Colonic mucosa (tissue), 4 donors: ENCODE data around the gene NPTXR. TPM values are rescaled to one million over a fixed set of nuclear protein-coding genes. Genes with fewer than 3 reads are reported as not detected.

Source experiments
- DNase-seq: peaks from one replicate; pipeline ENCODE4 v3.0.0-alpha.2; 2020
- H3K27ac ChIP-seq: fragments of 200-600 bp; one replicate; pipeline ENCODE4 v1.8.0; 2021
- H3K27me3 ChIP-seq: fragments of 200-600 bp; one replicate; pipeline ENCODE4 v1.8.0; 2021
- H3K36me3 ChIP-seq: fragments of 200-600 bp; one replicate; pipeline ENCODE4 v1.8.0; 2021
- H3K4me1 ChIP-seq: fragments of 200-600 bp; one replicate; pipeline ENCODE4 v1.8.0; 2021; ENCODE audit warnings: mild to moderate bottlenecking
- H3K4me3 ChIP-seq: fragments of 200-600 bp; one replicate; pipeline ENCODE4 v1.8.0; 2021
- H3K9ac ChIP-seq, 2 donors: one replicate each; pipeline ENCODE4 v1.7.0; 2013; ENCODE audit warnings: control low read depth in 2 of 2, low read depth in 2 of 2, low read length in 2 of 2
- H3K9me3 ChIP-seq: fragments of 200-600 bp; one replicate; pipeline ENCODE4 v1.8.0; 2021
- intact Hi-C: fragments of 100-400 bp; cut with DNase I; formaldehyde crosslinking; loops from one replicate; pipeline ENCODE4 v1.14.1; 2022
- total RNA-seq, 2 donors: library from RNA; stranded (reverse); fragmentation: NEBNext Ultra II Directional in 1 of 2; extraction: Animal tissue kit (Norgen Biotek cat#: 25700) in 1 of 2; gene quantifications; one replicate each; pipeline ENCODE4 v1.2.1, GENCODE V29; 2021
- TF ChIP-seq, protein P1 (sequence below): fragments of 200-600 bp; IDR thresholded peaks from one replicate; pipeline ENCODE4 v1.8.0; 2022; ENCODE audit warnings: antibody characterized with exemption, mild to moderate bottlenecking
- donor health status: healthy.
- donor health status: DM: no; HTN: no; CAD: no.
- donor health status: DM: no; HTN: no; CAD: no.

The NPTXR gene
- total RNA-seq, 2 donors from 2014 or later, result 0.82 to 2.0 TPM

GRCh38 chr22:38798496-38798895 is 45.3 kb downstream of the NPTXR start:
- Histone ChIP-seq H3K27me3 (no peaks in the 10 kb centered on the region), H3K36me3 (no peaks in the 10 kb centered on the region), H3K9ac (no peak overlapping the region), H3K27ac (no peak overlapping the region), H3K4me3 (no peak overlapping the region), H3K4me1 (no peaks in the 10 kb centered on the region), H3K9me3 (no peaks in the 10 kb centered on the region)
- TF ChIP-seq, protein P1, sequence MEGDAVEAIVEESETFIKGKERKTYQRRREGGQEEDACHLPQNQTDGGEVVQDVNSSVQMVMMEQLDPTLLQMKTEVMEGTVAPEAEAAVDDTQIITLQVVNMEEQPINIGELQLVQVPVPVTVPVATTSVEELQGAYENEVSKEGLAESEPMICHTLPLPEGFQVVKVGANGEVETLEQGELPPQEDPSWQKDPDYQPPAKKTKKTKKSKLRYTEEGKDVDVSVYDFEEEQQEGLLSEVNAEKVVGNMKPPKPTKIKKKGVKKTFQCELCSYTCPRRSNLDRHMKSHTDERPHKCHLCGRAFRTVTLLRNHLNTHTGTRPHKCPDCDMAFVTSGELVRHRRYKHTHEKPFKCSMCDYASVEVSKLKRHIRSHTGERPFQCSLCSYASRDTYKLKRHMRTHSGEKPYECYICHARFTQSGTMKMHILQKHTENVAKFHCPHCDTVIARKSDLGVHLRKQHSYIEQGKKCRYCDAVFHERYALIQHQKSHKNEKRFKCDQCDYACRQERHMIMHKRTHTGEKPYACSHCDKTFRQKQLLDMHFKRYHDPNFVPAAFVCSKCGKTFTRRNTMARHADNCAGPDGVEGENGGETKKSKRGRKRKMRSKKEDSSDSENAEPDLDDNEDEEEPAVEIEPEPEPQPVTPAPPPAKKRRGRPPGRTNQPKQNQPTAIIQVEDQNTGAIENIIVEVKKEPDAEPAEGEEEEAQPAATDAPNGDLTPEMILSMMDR, result no peak
- intact Hi-C loops, result no loop called here
- DNase-seq, result no peak

DNA sequence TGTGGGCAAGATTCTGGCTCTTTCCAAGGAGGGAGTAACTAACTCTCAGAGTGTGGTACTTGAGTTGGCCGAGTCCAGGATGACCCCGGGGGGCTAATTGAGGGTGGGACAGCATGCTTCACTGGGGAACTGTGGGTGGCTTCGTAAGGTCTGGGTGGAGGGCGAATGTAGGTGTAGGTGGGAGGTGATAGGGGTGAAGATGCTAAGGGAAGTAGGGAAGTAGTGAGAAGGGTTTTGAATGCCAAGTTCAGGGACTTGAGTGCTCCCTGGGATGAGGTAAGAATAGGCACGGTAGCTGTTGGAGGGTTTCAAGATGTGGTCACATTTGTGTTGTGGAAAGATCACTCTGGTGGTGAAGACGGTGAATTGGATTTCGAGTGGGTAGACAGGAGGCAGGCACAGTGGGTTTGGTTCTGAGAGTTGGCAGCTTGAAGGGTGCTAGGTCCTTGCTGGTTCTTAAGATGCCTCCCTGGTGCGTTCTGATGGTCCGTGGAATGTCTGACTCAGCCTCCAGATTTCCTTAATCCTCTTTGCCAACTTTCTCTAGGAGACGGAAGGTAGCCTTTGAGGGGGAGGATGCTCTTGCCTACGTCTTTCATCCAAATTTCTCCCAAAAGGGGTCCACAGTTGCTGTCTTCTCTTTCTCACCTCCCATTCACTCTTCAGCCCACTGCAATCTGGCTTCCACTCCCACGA is 47.4 kb downstream of the NPTXR start:
- no peaks in the 10 kb centered on the region for H3K9me3 ChIP-seq
- TF ChIP-seq, protein P1, result no peak
- DNase-seq, result no peak
- no peaks in the 10 kb centered on the region for H3K36me3 ChIP-seq
- H3K27me3 ChIP-seq, result no peaks in the 10 kb centered on the region
- no peak overlapping the region for H3K4me3 ChIP-seq
- H3K27ac ChIP-seq, result no peak overlapping the region
- intact Hi-C loops, result no loop called here
- no peak overlapping the region for H3K9ac ChIP-seq
- peaks cover 5% of the 10 kb centered on the region for H3K4me1 ChIP-seq

DNA sequence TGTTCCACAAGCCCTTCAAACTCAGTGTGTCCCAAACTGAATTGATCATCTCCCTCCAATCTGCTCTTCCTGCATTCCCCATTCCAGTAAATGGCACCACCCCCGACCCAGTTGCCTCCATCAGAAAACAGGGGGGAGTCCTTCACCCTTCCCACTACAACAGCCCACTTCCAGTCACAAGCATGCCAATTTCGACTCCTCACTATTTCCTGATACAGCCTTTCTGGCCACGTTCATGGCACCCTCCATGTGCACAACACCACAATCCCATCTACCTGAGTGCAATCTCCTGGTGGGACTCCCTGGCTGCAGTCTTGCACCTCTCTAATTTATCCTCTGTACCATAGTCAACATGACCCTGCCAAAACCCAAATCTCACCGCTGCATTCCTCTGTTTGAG is 48.3 kb downstream of the NPTXR start:
- Histone ChIP-seq H3K27me3 (no peaks in the 10 kb centered on the region), H3K27ac (no peak overlapping the region), H3K4me1 (peaks cover 5% of the 10 kb centered on the region), H3K9ac (no peak overlapping the region), H3K36me3 (no peaks in the 10 kb centered on the region), H3K4me3 (no peak overlapping the region), H3K9me3 (no peaks in the 10 kb centered on the region)
- intact Hi-C loops, result no loop called here
- TF ChIP-seq, protein P1, result no peak
- no peak for DNase-seq

- intact Hi-C loops, result no loop called here
- H3K27ac ChIP-seq, result peak within 1 kb of the TSS; percentile 44
- no peaks in the 10 kb centered on the region for H3K9me3 ChIP-seq
- H3K27me3 ChIP-seq, result no peaks in the 10 kb centered on the region
- peak; percentile 97 for DNase-seq
- TF ChIP-seq, protein P1, result no peak
- no peaks in the 10 kb centered on the region for H3K36me3 ChIP-seq
- H3K9ac ChIP-seq, result peak within 1 kb of the TSS; percentile 60 to 73
- peaks cover 5% of the 10 kb centered on the region for H3K4me1 ChIP-seq
- peak within 1 kb of the TSS; percentile 87 for H3K4me3 ChIP-seq
These were observed 49.9 kb downstream of the NPTXR start, which contains the start of gene DNAL4 for GRCh38 chr22:38793721-38794466. Gene DNAL4 (minus strand): TSS chr22:38794143. CDS start chr22:38782731, 11,412 bp downstream.

DNA sequence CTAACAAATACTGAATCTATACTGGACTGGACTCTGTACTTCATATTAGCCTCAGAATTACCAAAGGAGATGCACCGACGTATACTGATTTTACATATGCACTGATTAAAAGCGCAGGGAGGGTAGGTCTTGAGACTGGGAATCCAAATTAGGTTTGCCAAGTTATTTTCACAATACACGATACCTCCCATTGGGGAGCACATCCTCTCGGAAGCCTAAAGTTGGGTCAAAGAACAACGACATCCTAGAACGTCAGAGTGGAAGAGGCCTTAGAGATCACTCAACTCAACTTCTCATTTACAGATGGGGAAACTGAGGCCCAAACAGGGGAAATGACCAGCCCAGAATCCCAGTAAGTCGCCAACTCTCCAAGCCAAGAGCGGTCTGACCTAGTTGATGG is 50.5 kb downstream of the NPTXR start:
- H3K4me3 ChIP-seq, result peak overlapping the region; percentile 87
- no peaks in the 10 kb centered on the region for H3K9me3 ChIP-seq
- intact Hi-C loops, result no loop called here
- peak overlapping the region; percentile 60 to 73 for H3K9ac ChIP-seq
- no peak for DNase-seq
- peak overlapping the region; percentile 44 for H3K27ac ChIP-seq
- no peaks in the 10 kb centered on the region for H3K36me3 ChIP-seq
- no peaks in the 10 kb centered on the region for H3K27me3 ChIP-seq
- TF ChIP-seq, protein P1, result no peak
- peaks cover 5% of the 10 kb centered on the region for H3K4me1 ChIP-seq
